Measurements from ENCODE around the gene ADD1.

DNA sequence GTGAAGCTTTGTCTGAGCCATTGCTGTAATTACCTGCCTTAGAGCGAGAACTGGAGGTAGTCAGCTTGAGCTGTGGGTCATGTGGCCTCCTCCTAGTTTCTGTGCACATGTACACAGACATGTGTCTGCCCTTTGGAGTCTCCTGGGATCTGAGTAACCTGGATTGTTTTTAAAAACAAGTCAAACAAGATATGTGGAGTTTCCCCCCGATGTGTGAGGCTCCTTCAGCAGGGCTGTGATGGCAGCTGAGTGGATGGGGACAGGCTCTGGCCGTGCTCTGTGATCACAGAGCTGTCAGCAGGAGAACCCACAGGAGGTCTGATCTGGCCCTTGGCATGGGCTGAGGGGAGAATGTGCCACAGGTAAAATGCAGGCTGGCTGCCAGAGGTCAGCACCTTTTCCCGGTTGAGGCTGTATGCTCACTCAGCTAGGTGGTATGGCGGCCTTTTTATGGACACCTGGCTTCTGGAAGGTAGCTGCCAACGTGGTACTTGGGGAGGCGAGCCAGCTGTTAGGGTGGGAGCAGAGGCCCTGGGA, 81.2 kb downstream of the ADD1 start:
- TF ChIP-seq, protein P1, sequence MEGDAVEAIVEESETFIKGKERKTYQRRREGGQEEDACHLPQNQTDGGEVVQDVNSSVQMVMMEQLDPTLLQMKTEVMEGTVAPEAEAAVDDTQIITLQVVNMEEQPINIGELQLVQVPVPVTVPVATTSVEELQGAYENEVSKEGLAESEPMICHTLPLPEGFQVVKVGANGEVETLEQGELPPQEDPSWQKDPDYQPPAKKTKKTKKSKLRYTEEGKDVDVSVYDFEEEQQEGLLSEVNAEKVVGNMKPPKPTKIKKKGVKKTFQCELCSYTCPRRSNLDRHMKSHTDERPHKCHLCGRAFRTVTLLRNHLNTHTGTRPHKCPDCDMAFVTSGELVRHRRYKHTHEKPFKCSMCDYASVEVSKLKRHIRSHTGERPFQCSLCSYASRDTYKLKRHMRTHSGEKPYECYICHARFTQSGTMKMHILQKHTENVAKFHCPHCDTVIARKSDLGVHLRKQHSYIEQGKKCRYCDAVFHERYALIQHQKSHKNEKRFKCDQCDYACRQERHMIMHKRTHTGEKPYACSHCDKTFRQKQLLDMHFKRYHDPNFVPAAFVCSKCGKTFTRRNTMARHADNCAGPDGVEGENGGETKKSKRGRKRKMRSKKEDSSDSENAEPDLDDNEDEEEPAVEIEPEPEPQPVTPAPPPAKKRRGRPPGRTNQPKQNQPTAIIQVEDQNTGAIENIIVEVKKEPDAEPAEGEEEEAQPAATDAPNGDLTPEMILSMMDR (IDR thresholded peaks at IDR 0.05; ENCODE audit: low read depth, low read length, poor library complexity, severe bottlenecking), result no peak
- no peak for TF ChIP-seq EZH2phosphoT487 (IDR thresholded peaks at IDR 0.05; ENCODE audit: borderline replicate concordance, low read length)

Data from DOHH2 (cell line).